ENCODE data around the gene MAPK8IP1.

MAPK8IP1 gene

DNA sequence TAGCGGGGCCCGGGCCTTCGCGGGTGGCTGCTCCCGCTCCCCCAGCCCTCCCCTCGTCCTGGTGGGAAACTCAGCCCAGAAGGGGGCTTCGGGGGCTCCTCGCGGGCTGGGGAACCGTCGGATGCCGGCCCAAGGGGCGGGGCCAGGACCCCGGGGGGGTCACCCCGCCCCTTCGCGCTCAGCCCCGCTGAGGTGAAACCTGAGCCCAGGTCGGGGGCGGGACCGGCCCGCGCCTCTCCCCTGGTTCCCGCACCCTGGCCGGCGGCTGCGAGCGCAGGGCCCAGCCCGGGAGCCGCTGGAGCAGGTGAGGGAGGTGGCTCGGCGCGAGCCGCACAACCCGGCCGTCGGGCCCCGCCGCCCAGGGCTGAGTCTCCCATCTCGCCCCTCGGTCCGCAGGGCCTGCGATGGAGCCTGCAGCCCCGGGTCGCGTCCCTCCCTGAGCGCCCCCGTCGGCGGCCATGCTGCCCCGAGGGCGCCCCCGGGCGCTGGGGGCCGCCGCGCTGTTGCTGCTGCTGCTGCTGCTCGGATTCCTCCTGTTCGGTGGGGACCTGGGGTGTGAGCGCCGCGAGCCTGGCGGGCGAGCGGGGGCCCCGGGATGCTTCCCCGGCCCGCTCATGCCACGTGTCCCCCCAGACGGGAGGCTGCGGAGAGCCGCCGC is 37.1 kb downstream of the MAPK8IP1 start, which contains the start of gene LARGE2:
Gene LARGE2, plus strand, starts transcription at position 232 of the 658 bp plus-strand sequence. Its CDS starts 227 bp downstream, at position 459.
- Histone ChIP-seq H3K27me3 (ENCODE audit: control insufficient read depth, insufficient read depth, low read length) (peaks cover 42% of the 10 kb centered on the region), H3K4me1 (ENCODE audit: control insufficient read depth, insufficient read depth, low read length) (peaks cover 29% of the 10 kb centered on the region), H3K9ac (ENCODE audit: low read length) (peak within 1 kb of the TSS; percentile 74), H3K27ac (ENCODE audit: low read depth, low read length) (peak within 1 kb of the TSS; percentile 75; the same call in 1 of the 2 replicates), H3K9me3 (ENCODE audit: control insufficient read depth, insufficient read depth, low read depth, low read length) (no peaks in the 10 kb centered on the region), H3K4me3 (ENCODE audit: low read depth, low read length) (peak within 1 kb of the TSS; percentile 71), H3K36me3 (ENCODE audit: control insufficient read depth, insufficient read depth, low read length) (peaks cover 17% of the 10 kb centered on the region)

GRCh38 chr11:45924036-45924915 is 38.8 kb downstream of the MAPK8IP1 start:
- Histone ChIP-seq H3K36me3 (ENCODE audit: control insufficient read depth, insufficient read depth, low read length) (peaks cover 28% of the 10 kb centered on the region), H3K9me3 (ENCODE audit: control insufficient read depth, insufficient read depth, low read depth, low read length) (no peaks in the 10 kb centered on the region), H3K27ac (ENCODE audit: low read depth, low read length) (no peak overlapping the region), H3K27me3 (ENCODE audit: control insufficient read depth, insufficient read depth, low read length) (peaks cover 42% of the 10 kb centered on the region), H3K4me1 (ENCODE audit: control insufficient read depth, insufficient read depth, low read length) (peaks cover 25% of the 10 kb centered on the region), H3K9ac (ENCODE audit: low read length) (no peak overlapping the region), H3K4me3 (ENCODE audit: low read depth, low read length) (no peak overlapping the region)

DNA sequence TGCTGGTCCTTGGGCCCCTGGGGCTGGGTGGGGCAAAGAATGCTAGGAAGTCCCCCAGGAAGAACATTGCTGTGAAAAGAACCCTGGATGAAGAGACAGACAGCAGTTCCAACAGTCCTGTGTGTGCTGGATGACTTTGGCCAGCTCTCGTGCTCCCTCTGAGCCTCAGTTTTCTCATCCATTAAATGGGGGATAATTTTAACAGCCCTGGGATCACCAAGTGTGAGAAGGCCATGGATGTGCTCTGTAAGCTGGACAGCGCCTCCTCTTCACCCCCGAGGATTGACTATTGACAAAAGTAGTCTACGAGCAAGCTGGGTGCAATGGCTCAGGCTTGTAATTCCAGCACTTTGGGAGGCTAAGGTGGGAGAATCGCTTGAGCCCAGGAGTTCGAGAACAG is 39.5 kb downstream of the MAPK8IP1 start:
- H3K36me3 ChIP-seq (ENCODE audit: control insufficient read depth, insufficient read depth, low read length), result peaks cover 29% of the 10 kb centered on the region
- peaks cover 22% of the 10 kb centered on the region for H3K4me1 ChIP-seq (ENCODE audit: control insufficient read depth, insufficient read depth, low read length)
- H3K4me3 ChIP-seq (ENCODE audit: low read depth, low read length), result no peak overlapping the region
- H3K9ac ChIP-seq (ENCODE audit: low read length), result no peak overlapping the region
- H3K9me3 ChIP-seq (ENCODE audit: control insufficient read depth, insufficient read depth, low read depth, low read length), result no peaks in the 10 kb centered on the region
- no peak overlapping the region for H3K27ac ChIP-seq (ENCODE audit: low read depth, low read length)
- peaks cover 42% of the 10 kb centered on the region for H3K27me3 ChIP-seq (ENCODE audit: control insufficient read depth, insufficient read depth, low read length)

GRCh38 chr11:45925550-45925949 is 40.1 kb downstream of the MAPK8IP1 start:
- no peak overlapping the region for H3K4me3 ChIP-seq (ENCODE audit: low read depth, low read length)
- H3K36me3 ChIP-seq (ENCODE audit: control insufficient read depth, insufficient read depth, low read length), result peaks cover 32% of the 10 kb centered on the region
- no peak overlapping the region for H3K9ac ChIP-seq (ENCODE audit: low read length)
- peaks cover 38% of the 10 kb centered on the region for H3K27me3 ChIP-seq (ENCODE audit: control insufficient read depth, insufficient read depth, low read length)
- H3K27ac ChIP-seq (ENCODE audit: low read depth, low read length), result no peak overlapping the region
- H3K9me3 ChIP-seq (ENCODE audit: control insufficient read depth, insufficient read depth, low read depth, low read length), result no peaks in the 10 kb centered on the region
- H3K4me1 ChIP-seq (ENCODE audit: control insufficient read depth, insufficient read depth, low read length), result peaks cover 17% of the 10 kb centered on the region

GRCh38 chr11:45926001-45926401 is 40.5 kb downstream of the MAPK8IP1 start:
- H3K4me3 ChIP-seq (ENCODE audit: low read depth, low read length), result no peak overlapping the region
- peaks cover 32% of the 10 kb centered on the region for H3K36me3 ChIP-seq (ENCODE audit: control insufficient read depth, insufficient read depth, low read length)
- H3K4me1 ChIP-seq (ENCODE audit: control insufficient read depth, insufficient read depth, low read length), result peaks cover 12% of the 10 kb centered on the region
- H3K9me3 ChIP-seq (ENCODE audit: control insufficient read depth, insufficient read depth, low read depth, low read length), result no peaks in the 10 kb centered on the region
- peaks cover 34% of the 10 kb centered on the region for H3K27me3 ChIP-seq (ENCODE audit: control insufficient read depth, insufficient read depth, low read length)
- H3K9ac ChIP-seq (ENCODE audit: low read length), result no peak overlapping the region
- no peak overlapping the region for H3K27ac ChIP-seq (ENCODE audit: low read depth, low read length)

DNA sequence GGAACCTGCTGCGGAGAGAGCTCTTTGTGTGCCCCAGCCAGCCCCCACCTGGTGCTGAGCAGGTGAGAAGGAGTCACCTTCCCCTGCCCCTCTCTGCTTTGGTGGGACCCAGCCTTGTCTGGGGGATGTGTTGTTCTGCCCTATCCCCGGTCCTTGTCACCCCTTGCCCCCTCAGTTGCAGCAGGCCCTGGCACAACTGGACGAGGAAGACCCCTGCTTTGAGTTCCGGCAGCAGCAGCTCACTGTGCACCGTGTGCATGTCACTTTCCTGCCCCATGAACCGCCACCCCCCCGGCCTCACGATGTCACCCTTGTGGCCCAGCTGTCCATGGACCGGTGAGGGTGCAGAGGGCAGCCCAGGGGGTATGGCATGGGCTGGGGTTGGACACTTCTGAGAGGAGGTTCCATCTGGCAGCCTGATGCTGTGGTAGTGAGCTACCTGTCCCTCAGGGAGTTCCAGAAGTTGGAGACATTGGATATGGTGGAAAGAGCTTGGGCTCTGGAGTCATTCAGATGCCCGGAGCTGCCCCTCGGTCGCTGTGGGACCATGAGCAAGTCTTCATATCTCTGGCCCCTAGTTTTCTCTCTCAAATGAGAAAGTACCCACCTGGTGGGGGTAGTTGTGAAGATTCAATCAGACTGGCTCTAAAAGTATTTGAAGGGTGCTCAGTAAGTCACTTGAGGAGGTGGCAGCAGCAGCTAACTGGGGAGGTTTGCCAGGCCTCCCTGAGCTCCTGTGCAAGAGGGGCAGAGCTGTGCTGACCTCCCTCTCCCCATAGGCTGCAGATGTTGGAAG is 41.3 kb downstream of the MAPK8IP1 start:
- no peak overlapping the region for H3K27ac ChIP-seq (ENCODE audit: low read depth, low read length)
- H3K36me3 ChIP-seq (ENCODE audit: control insufficient read depth, insufficient read depth, low read length), result peaks cover 34% of the 10 kb centered on the region
- peaks cover 5% of the 10 kb centered on the region for H3K4me1 ChIP-seq (ENCODE audit: control insufficient read depth, insufficient read depth, low read length)
- peaks cover 27% of the 10 kb centered on the region for H3K27me3 ChIP-seq (ENCODE audit: control insufficient read depth, insufficient read depth, low read length)
- no peak overlapping the region for H3K9ac ChIP-seq (ENCODE audit: low read length)
- H3K9me3 ChIP-seq (ENCODE audit: control insufficient read depth, insufficient read depth, low read depth, low read length), result no peaks in the 10 kb centered on the region
- H3K4me3 ChIP-seq (ENCODE audit: low read depth, low read length), result no peak overlapping the region

- Histone ChIP-seq H3K27me3 (ENCODE audit: control insufficient read depth, insufficient read depth, low read length) (peaks cover 22% of the 10 kb centered on the region), H3K4me3 (ENCODE audit: low read depth, low read length) (no peak overlapping the region), H3K9ac (ENCODE audit: low read length) (no peak overlapping the region), H3K27ac (ENCODE audit: low read depth, low read length) (no peak overlapping the region), H3K36me3 (ENCODE audit: control insufficient read depth, insufficient read depth, low read length) (peaks cover 40% of the 10 kb centered on the region), H3K4me1 (ENCODE audit: control insufficient read depth, insufficient read depth, low read length) (peaks cover 4% of the 10 kb centered on the region; the same call in 1 of the 2 replicates), H3K9me3 (ENCODE audit: control insufficient read depth, insufficient read depth, low read depth, low read length) (no peaks in the 10 kb centered on the region)
Observed at GRCh38 chr11:45927332-45927683, 41.9 kb downstream of the MAPK8IP1 start.

DNA sequence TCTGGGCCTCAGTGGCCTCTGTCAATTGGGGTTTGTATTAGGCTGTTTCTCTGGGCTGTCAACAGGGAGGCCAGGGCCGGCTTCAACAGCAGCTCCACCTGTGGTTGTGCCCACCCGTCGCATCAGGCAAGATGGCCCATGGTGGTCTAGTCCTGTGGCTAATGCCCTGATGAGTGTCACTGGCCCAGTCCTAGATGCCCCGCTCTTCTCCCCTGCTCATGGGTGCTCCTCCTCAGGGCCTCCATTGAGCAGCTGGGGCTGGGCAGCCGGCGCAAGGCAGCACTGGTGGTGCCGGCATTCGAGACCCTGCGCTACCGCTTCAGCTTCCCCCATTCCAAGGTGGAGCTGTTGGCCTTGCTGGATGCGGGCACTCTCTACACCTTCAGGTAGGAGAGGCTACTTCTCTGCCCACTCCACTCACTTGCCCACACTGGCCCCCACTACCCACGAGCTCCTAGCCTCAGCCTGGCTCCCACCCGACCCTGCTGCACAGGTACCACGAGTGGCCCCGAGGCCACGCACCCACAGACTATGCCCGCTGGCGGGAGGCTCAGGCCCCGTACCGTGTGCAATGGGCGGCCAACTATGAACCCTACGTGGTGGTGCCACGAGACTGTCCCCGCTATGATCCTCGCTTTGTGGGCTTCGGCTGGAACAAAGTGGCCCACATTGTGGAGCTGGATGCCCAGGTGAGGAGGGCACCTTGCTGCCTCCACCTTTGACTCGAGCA is 42.4 kb downstream of the MAPK8IP1 start:
- peaks cover 4% of the 10 kb centered on the region; the same call in 1 of the 2 replicates for H3K4me1 ChIP-seq (ENCODE audit: control insufficient read depth, insufficient read depth, low read length)
- no peaks in the 10 kb centered on the region for H3K9me3 ChIP-seq (ENCODE audit: control insufficient read depth, insufficient read depth, low read depth, low read length)
- H3K36me3 ChIP-seq (ENCODE audit: control insufficient read depth, insufficient read depth, low read length), result peaks cover 42% of the 10 kb centered on the region
- no peak overlapping the region for H3K9ac ChIP-seq (ENCODE audit: low read length)
- peaks cover 17% of the 10 kb centered on the region for H3K27me3 ChIP-seq (ENCODE audit: control insufficient read depth, insufficient read depth, low read length)
- no peak overlapping the region for H3K27ac ChIP-seq (ENCODE audit: low read depth, low read length)
- H3K4me3 ChIP-seq (ENCODE audit: low read depth, low read length), result no peak overlapping the region

DNA sequence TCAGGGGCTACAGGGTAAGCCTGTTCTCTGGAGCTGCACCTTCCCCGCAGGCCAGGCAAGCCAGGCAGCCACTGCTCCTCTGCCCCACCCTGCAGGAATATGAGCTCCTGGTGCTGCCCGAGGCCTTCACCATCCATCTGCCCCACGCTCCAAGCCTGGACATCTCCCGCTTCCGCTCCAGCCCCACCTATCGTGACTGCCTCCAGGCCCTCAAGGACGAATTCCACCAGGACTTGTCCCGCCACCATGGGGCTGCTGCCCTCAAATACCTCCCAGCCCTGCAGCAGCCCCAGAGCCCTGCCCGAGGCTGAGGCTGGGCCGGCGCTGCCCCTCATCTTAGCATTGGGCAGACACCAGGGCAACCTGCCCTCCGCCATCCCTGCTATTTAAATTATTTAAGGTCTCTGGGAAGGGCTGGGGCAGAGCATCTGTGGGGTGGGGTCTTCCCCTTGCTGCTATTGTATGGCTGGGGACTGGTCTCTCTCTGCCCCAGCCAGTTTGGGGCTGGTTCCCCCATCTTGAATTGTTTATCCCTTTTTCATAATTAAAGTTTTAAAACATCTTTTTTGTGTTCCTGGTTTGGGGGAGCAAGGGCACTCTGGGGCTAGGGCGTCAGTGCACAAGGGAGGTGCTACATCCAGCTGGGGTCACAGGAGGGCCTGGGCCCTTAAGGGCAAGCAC is 43.2 kb downstream of the MAPK8IP1 start:
- peaks cover 4% of the 10 kb centered on the region; the same call in 1 of the 2 replicates for H3K4me1 ChIP-seq (ENCODE audit: control insufficient read depth, insufficient read depth, low read length)

More for the DNA sequence above, 43.2 kb downstream of the MAPK8IP1 start:
- Histone ChIP-seq H3K4me3 (ENCODE audit: low read depth, low read length) (no peak overlapping the region), H3K9ac (ENCODE audit: low read length) (no peak overlapping the region), H3K27ac (ENCODE audit: low read depth, low read length) (no peak overlapping the region), H3K9me3 (ENCODE audit: control insufficient read depth, insufficient read depth, low read depth, low read length) (no peaks in the 10 kb centered on the region), H3K36me3 (ENCODE audit: control insufficient read depth, insufficient read depth, low read length) (peaks cover 50% of the 10 kb centered on the region), H3K27me3 (ENCODE audit: control insufficient read depth, insufficient read depth, low read length) (peaks cover 10% of the 10 kb centered on the region; the same call in 1 of the 2 replicates)
